ENCODE results near the gene RGL3.
"Not testable (repeated sequence)": the region's sequence is repeated elsewhere in the genome, so short reads cannot be mapped to it uniquely, and the experiment has no call there.

The RGL3 gene

GRCh38 chr19:11382898-11383705 is 36.0 kb downstream of the RGL3 start:
- no peak for DNase-seq (ENCODE audit: low read depth)

DNA sequence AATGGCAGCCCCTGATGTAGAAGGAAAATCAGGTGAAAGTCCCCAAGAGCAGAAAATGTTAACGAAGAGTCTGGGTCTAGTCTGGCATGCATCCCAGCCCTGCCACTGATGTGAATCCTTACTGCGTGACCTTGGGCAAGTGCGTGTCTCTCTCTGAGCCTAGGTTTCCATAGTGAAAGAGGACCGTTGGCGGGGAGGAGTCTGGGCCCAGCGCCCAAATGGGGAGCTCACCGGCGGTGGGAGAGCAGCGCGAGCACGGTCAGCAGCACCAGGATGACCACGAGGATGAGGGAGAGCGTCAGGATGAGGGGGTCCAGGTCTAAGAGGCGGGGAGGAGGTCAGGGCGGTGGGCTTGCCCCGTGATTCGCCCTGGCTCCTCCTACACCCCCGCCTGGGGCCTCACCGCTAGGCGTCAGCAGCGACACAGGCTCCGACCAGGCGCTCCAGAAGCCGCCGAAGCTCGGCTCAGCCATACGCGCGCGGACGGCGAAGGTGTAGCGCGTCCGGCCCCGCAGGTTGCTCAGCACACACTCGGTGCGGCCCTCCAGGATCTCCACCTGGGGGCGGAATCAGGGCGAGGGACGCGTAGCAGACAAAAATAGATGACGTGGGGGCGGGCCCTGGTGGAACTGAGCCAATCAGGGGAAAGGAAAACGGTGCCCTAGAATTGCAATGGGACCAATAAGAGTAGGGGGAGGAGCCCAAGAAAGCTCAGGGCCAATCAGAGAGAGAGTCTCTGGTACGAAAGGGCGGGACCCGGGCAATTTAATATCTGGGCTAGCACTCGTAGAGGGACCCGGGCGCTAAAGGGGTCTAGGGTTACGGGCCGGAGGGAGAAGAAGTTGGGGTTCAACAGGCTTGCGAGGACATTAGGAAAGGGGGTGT is 38.2 kb downstream of the RGL3 start:
- DNase-seq (ENCODE audit: low read depth): peak; percentile 92

GRCh38 chr19:11379857-11380350 is 39.2 kb downstream of the RGL3 start:
- no peak for DNase-seq (ENCODE audit: low read depth)

DNA sequence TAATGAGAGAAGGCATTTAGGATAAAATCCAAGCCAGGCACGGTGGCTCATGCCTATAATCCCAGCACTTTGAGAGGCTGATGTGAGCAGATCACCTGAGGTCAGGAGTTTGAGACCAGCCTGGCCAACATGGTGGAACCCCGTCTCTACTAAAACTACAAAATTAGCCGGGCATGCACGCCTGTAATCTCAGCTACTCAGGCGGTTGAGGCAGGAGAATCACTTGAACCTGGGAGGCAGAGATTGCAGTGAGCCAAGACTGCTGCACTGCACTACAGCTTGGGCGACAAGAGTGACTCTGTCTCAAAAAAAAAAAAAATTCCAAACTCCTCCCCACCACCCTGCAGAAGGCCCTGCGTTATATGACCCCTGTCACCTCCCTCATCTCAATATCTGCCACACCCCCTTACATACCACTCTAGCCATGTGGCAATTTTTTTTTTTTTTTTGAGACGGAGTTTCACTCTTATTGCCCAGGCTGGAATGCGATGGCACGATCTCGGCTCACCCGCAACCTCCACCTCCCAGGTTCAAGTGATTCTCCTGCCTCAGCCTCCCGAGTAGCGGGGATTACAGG is 39.8 kb downstream of the RGL3 start:
- not testable (repeated sequence) for DNase-seq (ENCODE audit: low read depth)

DNA sequence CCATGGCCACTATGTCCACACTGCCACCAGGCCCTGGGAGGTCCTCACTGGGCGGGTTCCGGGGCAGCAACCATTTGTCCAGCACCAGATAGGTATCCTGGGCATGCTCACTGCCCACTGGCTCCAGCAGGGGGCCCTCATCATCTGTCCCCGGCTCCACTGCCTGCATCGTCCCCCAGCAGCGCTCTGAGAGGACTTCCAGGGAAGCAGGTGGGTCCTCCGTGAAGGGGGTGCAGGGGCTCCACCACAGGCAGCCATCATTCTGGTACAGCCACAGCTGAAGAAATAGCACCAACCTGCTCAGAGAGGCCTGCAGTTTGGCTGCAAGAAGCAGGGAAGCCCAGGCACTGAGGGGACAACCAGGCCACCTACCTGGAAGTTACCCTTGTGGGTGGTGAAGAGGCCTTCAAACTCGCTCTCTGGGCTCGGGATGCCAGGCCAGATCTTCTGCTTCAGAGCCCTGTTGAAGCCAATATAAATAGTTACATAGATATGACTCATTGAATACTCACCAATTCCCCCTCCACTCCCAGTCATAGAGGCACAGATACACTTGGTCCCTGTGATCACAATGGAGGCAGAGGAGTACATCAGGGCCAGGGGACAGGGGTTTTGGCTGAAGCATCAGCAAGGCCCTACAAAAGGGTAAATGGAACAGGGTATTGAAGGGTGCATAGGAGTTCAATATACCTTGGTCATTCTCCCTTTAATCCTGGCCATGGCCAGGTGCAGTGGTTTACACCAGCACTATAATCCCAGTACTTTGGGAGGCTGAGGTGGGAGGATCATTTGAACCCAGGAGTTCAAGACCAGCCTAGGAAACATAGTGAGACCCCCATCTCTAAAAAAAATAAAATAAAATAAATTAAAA is 40.6 kb downstream of the RGL3 start:
- DNase-seq (ENCODE audit: low read depth): no peak

DNA sequence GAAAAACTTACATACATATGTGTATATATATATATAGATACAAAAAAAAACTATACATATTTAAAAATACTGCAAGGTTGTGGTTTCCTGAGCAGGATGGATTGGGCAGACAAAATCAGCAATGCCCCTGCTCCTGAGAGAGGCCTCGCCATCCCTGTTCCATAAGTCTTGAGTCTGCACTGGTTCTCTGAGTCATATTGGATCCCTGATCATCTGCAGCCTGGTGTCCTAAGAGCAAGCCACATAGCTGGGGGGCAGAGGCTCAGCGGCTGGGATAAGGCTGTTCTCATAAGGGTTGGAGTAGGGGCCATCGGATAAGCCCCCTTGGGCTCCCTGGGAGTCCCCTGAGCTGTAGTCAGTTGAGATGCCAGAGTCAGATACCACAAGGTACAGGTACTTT is 41.4 kb downstream of the RGL3 start:
- no peak for DNase-seq (ENCODE audit: low read depth)

- DNase-seq (ENCODE audit: low read depth): no peak
Observed at GRCh38 chr19:11377237-11377636, 41.9 kb downstream of the RGL3 start.

- DNase-seq (ENCODE audit: low read depth): peak; percentile 56
Observed at GRCh38 chr19:11375143-11375948, 43.8 kb downstream of the RGL3 start.

DNA sequence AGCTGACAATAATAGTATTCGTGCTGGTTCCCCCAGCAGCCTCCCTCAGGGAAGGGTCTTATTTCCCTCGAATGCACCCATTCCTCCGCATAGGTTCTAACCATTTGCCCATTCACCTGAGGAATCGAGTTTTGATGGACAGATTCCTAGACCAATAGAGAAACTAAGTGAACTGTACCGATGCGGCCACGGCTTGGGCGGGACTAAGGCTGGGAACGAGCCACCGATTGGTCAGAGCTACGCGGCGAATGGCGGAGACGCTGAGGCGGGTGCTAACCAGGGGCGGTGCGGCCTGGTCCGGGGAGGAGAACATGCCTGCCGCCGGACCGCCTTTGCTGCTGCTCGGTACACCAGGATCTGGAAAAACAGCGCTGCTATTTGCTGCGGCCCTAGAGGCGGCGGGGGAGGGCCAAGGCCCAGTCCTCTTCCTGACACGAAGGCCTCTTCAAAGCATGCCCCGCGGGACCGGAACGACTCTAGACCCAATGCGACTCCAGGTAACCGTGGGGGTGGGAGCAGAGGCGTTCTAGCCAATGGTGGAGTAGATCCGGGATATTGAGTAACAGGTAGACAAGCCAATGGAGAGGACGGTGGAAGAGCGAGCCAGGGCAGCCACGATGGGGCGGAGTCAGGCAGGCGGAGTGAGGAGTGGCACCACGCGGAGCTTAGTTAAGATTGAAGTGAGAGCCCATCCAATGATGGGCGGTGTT is 44.5 kb downstream of the RGL3 start, which contains the start of gene SWSAP1:
Gene SWSAP1 (plus strand): TSS at position 234 of the 710 bp plus-strand sequence. CDS start 15 bp downstream, at position 249.
- peak; percentile 94 for DNase-seq (ENCODE audit: low read depth)

GRCh38 chr19:11373885-11374432 is 45.2 kb downstream of the RGL3 start:
- DNase-seq (ENCODE audit: low read depth): no peak

DNA sequence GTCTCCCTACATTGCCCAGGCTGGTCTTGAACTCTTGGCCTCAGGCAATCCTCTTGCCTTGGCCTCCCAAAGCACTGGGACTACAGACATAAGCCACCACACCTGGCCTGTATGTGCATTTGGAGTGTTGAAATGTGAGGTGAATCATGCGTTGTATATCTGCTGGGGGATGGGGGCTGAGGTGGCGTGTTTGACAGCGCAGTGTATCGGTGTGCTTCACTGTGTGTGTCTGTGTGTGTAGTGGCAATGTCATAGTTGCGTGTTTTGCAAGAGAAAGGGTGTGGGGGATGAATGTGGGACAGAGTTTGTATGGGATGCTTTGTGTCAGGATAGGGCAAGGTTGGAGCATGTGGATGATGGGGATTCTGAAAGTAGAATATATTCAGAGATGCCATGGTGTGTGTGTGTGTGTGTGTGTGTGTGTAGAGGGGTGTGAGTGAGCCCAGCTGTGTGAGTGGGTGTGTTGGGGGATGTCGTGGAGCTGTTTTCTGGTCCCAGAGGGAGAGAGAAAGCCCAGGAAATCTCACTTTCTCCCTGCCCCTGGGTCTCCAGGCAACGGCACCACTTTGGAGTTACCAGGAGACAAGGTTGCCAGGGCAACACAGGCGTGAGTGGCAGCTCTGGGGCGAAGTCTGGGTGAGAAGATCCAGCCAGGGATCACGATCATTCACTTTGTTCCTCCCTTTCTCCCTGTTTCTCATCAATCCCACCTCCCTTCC is 45.8 kb downstream of the RGL3 start:
- DNase-seq (ENCODE audit: low read depth): no peak

GRCh38 chr19:11370744-11371143 is 48.4 kb downstream of the RGL3 start:
- DNase-seq (ENCODE audit: low read depth): no peak

GRCh38 chr19:11367528-11367927 is 51.6 kb downstream of the RGL3 start:
- no peak for DNase-seq (ENCODE audit: low read depth)

DNA sequence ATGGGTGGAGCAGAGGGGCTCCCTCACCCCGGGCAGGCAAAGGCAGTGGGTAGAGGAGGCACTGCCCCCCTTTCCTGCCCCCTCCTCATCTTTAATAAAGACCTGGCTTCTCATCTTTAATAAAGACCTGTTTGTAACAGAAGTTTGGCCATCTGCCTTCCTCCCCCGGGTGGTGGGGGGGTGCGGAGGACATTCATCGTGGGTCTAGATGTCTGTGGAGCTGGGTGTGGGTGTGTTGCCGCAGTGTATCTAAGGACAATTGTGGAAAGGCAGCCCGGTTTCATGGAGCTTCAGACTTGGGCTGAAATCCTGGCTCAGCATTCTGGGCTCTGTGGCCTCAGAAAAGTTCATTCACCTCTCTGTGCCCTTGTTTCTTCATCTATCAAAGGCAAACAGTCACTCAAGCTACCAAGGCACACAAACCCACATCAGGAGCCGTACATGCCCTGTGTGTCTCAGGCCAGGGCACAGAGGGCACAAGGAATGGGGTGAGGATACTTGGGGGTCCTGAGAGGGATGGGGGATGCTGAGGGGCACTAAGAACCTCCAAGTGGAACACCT is 53.5 kb downstream of the RGL3 start:
- no peak for DNase-seq (ENCODE audit: low read depth)

DNA sequence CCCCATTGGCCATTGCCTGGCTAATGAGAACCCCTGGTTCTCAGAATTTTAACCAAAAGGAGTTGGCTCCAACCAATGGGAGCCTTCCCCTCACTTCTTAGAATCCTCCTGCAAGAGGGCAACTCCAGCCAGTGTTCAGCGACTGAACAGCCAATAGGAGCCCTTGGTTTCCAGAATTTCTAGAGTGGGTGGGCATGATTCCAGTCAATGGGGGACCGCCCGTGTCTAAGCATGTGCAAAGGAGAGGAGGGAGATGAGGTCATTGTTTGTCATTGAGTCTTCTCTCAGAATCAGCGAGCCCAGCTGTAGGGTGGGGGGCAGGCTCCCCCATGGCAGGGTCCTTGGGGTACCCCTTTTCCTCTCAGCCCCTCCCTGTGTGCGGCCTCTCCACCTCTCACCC is 54.2 kb downstream of the RGL3 start:
- DNase-seq (ENCODE audit: low read depth): no peak

DNA sequence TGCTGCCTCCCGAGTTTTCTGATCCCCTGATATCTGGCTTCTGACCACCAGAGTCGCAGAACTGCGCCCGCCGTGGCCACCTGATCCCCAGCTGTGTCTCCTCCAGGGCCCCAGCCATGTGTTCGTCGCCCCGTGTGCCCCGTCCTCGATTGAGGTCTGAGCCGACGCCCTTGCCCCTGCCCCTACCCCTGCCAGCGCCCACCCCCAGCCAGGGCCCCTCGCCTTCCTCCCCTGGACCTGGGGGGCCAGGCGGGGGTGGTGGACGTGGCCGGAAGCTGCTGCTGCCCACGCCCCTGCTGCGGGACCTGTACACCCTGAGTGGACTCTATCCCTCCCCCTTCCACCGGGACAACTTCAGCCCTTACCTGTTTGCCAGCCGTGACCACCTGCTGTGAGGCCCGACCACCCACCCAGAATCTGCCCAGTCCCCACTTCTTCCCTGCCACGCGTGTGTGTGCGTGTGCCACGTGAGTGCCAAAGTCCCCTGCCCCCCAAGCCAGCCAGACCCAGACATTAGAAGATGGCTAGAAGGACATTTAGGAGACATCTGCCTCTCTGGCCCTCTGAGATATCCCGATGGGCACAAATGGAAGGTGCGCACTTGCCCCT is 54.7 kb downstream of the RGL3 start:
- DNase-seq (ENCODE audit: low read depth): no peak

- no peak for DNase-seq (ENCODE audit: low read depth)
Observed at GRCh38 chr19:11363881-11364280, 55.2 kb downstream of the RGL3 start.

All from activated T-cell treated with anti-CD3 and anti-CD28 coated beads for 48 hours (primary cell).